IMR-90 (cell line): ENCODE results near the gene SLC4A8. TPM values are rescaled to one million over a fixed set of nuclear protein-coding genes. Genes with fewer than 3 reads are reported as not detected.

ENCODE experiments used
- ATAC-seq: fragments of 200-7000 bp; cut with Tn5 transposase; 2 replicates; pipeline ENCODE4 v1.9.1; 2020; ENCODE audit warnings: low read depth, mild to moderate bottlenecking, moderate library complexity
- BruUV-seq: library from RNA; stranded (reverse); fragments of 400-500 nt; replicated peaks from 2 replicates; lab custom pipeline; 2021; lab: Mats Ljungman, UMichigan
- CTCF ChIA-PET: fragments of 300-600 bp; formaldehyde crosslinking; extraction: SDS; loops from one replicate; lab custom pipeline; 2021; ENCODE audit warnings: antibody characterized with exemption; lab: Yijun Ruan, JAX
- POLR2A ChIA-PET: fragments of 300-600 bp; sonication (Branson Sonifier 250); formaldehyde crosslinking; loops from one replicate; lab custom pipeline; 2022; ENCODE audit warnings: antibody characterized with exemption; ENCODE audit not compliant: unreplicated experiment; lab: Charles Lee
- DNase-seq: peaks from one replicate; pipeline ENCODE4 v3.0.0; 2013
- H2AFZ ChIP-seq: replicated peaks from 2 replicates; pipeline ENCODE3; 2013; ENCODE audit warnings: low read length, mild to moderate bottlenecking; ENCODE audit not compliant: poor library complexity
- H2AK5ac ChIP-seq: 2 replicates; pipeline ENCODE4 v1.6.1; 2013; ENCODE audit warnings: low read depth, low read length, inconsistent platforms
- H2AK9ac ChIP-seq: replicated peaks from 2 replicates; pipeline ENCODE3; 2013; ENCODE audit warnings: mild to moderate bottlenecking, low read depth, low read length, moderate library complexity; ENCODE audit not compliant: poor library complexity
- H2BK120ac ChIP-seq: 2 replicates; pipeline ENCODE4 v1.6.1; 2013; ENCODE audit warnings: low read depth, low read length, inconsistent platforms
- H2BK15ac ChIP-seq: 3 replicates; pipeline ENCODE4 v1.6.1; 2013; ENCODE audit warnings: low read depth, low read length, inconsistent platforms
- H2BK20ac ChIP-seq: 2 replicates; pipeline ENCODE4 v1.6.1; 2013; ENCODE audit warnings: low read depth, mild to moderate bottlenecking, inconsistent platforms, low read length, moderate library complexity
- H2BK5ac ChIP-seq: 2 replicates; pipeline ENCODE4 v1.6.1; 2013; ENCODE audit warnings: mild to moderate bottlenecking, low read depth, low read length, inconsistent platforms; ENCODE audit not compliant: poor library complexity, severe bottlenecking
- H3K14ac ChIP-seq: replicated peaks from 2 replicates; pipeline ENCODE4 v1.6.1; 2013; ENCODE audit warnings: low read depth, low read length, inconsistent platforms
- H3K18ac ChIP-seq: 2 replicates; pipeline ENCODE4 v1.6.1; 2013; ENCODE audit warnings: low read depth, low read length, control low read depth
- H3K23ac ChIP-seq: 2 replicates; pipeline ENCODE4 v1.6.1; 2013; ENCODE audit warnings: low read depth, low read length, inconsistent platforms
- H3K27ac ChIP-seq: 2 replicates; pipeline ENCODE4 v1.5.1; 2013; ENCODE audit warnings: mild to moderate bottlenecking, control low read depth, low read length; ENCODE audit not compliant: insufficient read depth
- H3K27me3 ChIP-seq: 2 replicates; pipeline ENCODE4 v1.6.1; 2013; ENCODE audit warnings: low read length; ENCODE audit not compliant: control insufficient read depth, insufficient read depth
- H3K36me3 ChIP-seq: 2 replicates; pipeline ENCODE4 v1.6.1; 2013; ENCODE audit warnings: low read length, mixed read lengths; ENCODE audit not compliant: control insufficient read depth, insufficient read depth
- H3K4ac ChIP-seq: 2 replicates; pipeline ENCODE4 v1.6.1; 2013; ENCODE audit warnings: low read depth, low read length, inconsistent platforms
- H3K4me1 ChIP-seq: 2 replicates; pipeline ENCODE4 v1.6.1; 2013; ENCODE audit warnings: low read length, mixed read lengths; ENCODE audit not compliant: control insufficient read depth, insufficient read depth
- H3K4me2 ChIP-seq: 2 replicates; pipeline ENCODE4 v1.6.1; 2013; ENCODE audit warnings: low read depth, mild to moderate bottlenecking, control low read depth, low read length, moderate library complexity
- H3K4me3 ChIP-seq: 2 replicates; pipeline ENCODE4 v1.5.1; 2013; ENCODE audit warnings: low read depth, mild to moderate bottlenecking, control low read depth, low read length, moderate library complexity; ENCODE audit not compliant: insufficient read depth
- H3K56ac ChIP-seq: 2 replicates; pipeline ENCODE4 v1.6.1; 2013; ENCODE audit warnings: low read length, inconsistent platforms; ENCODE audit not compliant: insufficient read depth; ENCODE audit errors: extremely low read depth
- H3K79me1 ChIP-seq, 2 experiments: 2 replicates each; pipeline ENCODE4 v1.6.1; 2013; ENCODE audit warnings: low read length in 2 of 2, inconsistent platforms in 1 of 2, low read depth in 1 of 2
- H3K9ac ChIP-seq: 2 replicates; pipeline ENCODE4 v1.6.1; 2013; ENCODE audit warnings: low read depth, low read length, control low read depth
- H3K9me1 ChIP-seq: 2 replicates; pipeline ENCODE4 v1.6.1; 2013; ENCODE audit warnings: low read length, inconsistent platforms; ENCODE audit not compliant: insufficient read depth
- H3K9me3 ChIP-seq: 2 replicates; pipeline ENCODE4 v1.6.1; 2013; ENCODE audit warnings: low read length; ENCODE audit not compliant: control insufficient read depth, insufficient read depth
- H4K20me1 ChIP-seq: 2 replicates; pipeline ENCODE4 v1.6.1; 2013; ENCODE audit warnings: low read length, inconsistent platforms; ENCODE audit not compliant: insufficient read depth
- H4K5ac ChIP-seq: 2 replicates; pipeline ENCODE4 v1.6.1; 2013; ENCODE audit warnings: mild to moderate bottlenecking, low read depth, low read length, control low read depth
- H4K8ac ChIP-seq, 2 experiments: 2 replicates each; pipeline ENCODE4 v1.6.1; 2013; ENCODE audit warnings: low read depth in 2 of 2, low read length in 2 of 2, control low read depth in 1 of 2, inconsistent platforms in 1 of 2
- H4K91ac ChIP-seq: 2 replicates; pipeline ENCODE4 v1.6.1; 2013; ENCODE audit warnings: low read depth, low read length, inconsistent platforms; ENCODE audit not compliant: insufficient read depth
- CHD1 ChIP-seq: IDR thresholded peaks from 2 replicates; pipeline ENCODE4 v1.6.1; 2012; ENCODE audit warnings: low read depth, low read length, improper control_type of control experiment
- FOS ChIP-seq: fragments of 150-350 bp; IDR thresholded peaks from 2 replicates; pipeline ENCODE4 v1.6.1; 2016; ENCODE audit warnings: low read depth, low read length
- RAD21 ChIP-seq: IDR thresholded peaks from 2 replicates; pipeline ENCODE4 v1.6.1; 2012; ENCODE audit warnings: low read length, improper control_type of control experiment
- WGBS, 2 experiments: methylation state at CpG; one replicate each; pipeline versions ENCODE4 v1.1.5 to v1.1.7; 2013; ENCODE audit warnings: missing lambda C conversion rate in 2 of 2; ENCODE audit not compliant: insufficient read length in 1 of 2; ENCODE audit errors: extremely low coverage in 2 of 2; 5-methylcytosine and 5-hydroxymethylcytosine counted together
- dilution Hi-C: fragments of 300-500 bp; cut with HindIII; formaldehyde crosslinking; loops from one replicate; pipeline ENCODE4 v1.14.3; 2018; ENCODE audit warnings: low sequenced_read_pairs; ENCODE audit not compliant: unreplicated experiment
- in situ Hi-C: fragments of 300-500 bp; cut with MboI; formaldehyde crosslinking; loops from 3 replicates; pipeline ENCODE4 v1.14.3; 2019; ENCODE audit warnings: low sequenced_read_pairs, inconsistent platforms, mixed read lengths
- intact Hi-C: fragments of 100-400 bp; cut with micrococcal nuclease; formaldehyde crosslinking; loops from 2 replicates; pipeline ENCODE4 v1.10.0; 2022
- polyA plus RNA-seq, 3 experiments: library from polyadenylated mRNA; depleted of rRNA; stranded (reverse); fragments of >200 nt; gene quantifications; 2 replicates each; pipeline ENCODE4 v1.2.3, GENCODE V29; 2012; ENCODE audit warnings: low replicate concordance in 1 of 3
- total RNA-seq: library from RNA; depleted of rRNA; stranded (reverse); fragments of >200 nt; gene quantifications from 2 replicates; pipeline ENCODE4 v1.2.3, GENCODE V29; 2012

SLC4A8 gene
- total and polyA plus RNA-seq, 2 of the 4 experiments (the other 2 are of a cell fraction), result 3.1 to 5.2 TPM

- Histone ChIP-seq H3K56ac (no peak overlapping the region), H3K9ac (no peak overlapping the region), H4K20me1 (no peaks in the 10 kb centered on the region), H4K5ac (no peak overlapping the region), H2BK15ac (no peak overlapping the region), H3K79me1 (no peaks in the 10 kb centered on the region; a peak in 1 of 4 replicates), H2BK20ac (no peak overlapping the region), H4K91ac (no peak overlapping the region), H3K14ac (no peak overlapping the region), H3K23ac (no peak overlapping the region), H3K4me3 (no peak overlapping the region), H3K9me1 (no peaks in the 10 kb centered on the region), H3K36me3 (no peaks in the 10 kb centered on the region), H2AK5ac (0 out of 2 replicates have a peak overlapping the region, but pooled peaks have one; percentile 20), H2AFZ (no peak overlapping the region), H3K4me1 (no peaks in the 10 kb centered on the region), H3K4ac (no peak overlapping the region), H2AK9ac (no peak overlapping the region), H3K18ac (no peak overlapping the region), H3K4me2 (no peak overlapping the region), H4K8ac (no peak overlapping the region), H2BK5ac (no peak overlapping the region), H2BK120ac (no peak overlapping the region), H3K9me3 (no peaks in the 10 kb centered on the region), H3K27ac (no peak overlapping the region), H3K27me3 (no peaks in the 10 kb centered on the region; the same call in 1 of the 2 replicates)
- no peak for TF ChIP-seq CHD1
- TF ChIP-seq RAD21, result no peak
- TF ChIP-seq FOS, result no peak
- no peak for ATAC-seq
- ChIA-PET POLR2A (no interaction called here), CTCF (no interaction called here)
- dilution Hi-C loops, result no loop called here
- no peak for DNase-seq
- BruUV-seq, result no TSS peak
- 94% methylated on average over 2 of the region's 4 CpGs; no CpG with 5 or more reads in 1 of the 2 experiments for WGBS, 2 experiments
- in situ Hi-C loops, result no loop called here
- intact Hi-C loops, result no loop called here
These were observed 20.9 kb upstream of the SLC4A8 start for GRCh38 chr12:51403681-51404136.
